Lung (tissue), 12 donors: ENCODE data around the gene PIN1. TPM values are rescaled to one million over a fixed set of nuclear protein-coding genes. Genes with fewer than 3 reads are reported as not detected.

Experiments used
- ATAC-seq: fragments of 200-7000 bp; cut with Tn5 transposase; one replicate; pipeline ENCODE4 v1.9.1; 2020; ENCODE audit warnings: moderate number of reproducible peaks; ENCODE audit not compliant: insufficient read depth, low FRiP score
- DNase-seq, 3 donors: peaks; one replicate each; pipeline ENCODE4 v3.0.0-alpha.2; 2013 to 2017
- H3K27ac ChIP-seq, 2 donors: one replicate each; pipeline ENCODE4 v1.5.1; 2013; ENCODE audit warnings: mild to moderate bottlenecking in 2 of 2, moderate library complexity in 2 of 2, control low read depth in 1 of 2, inconsistent platforms in 1 of 2, low read depth in 1 of 2, low read length in 1 of 2
- H3K27me3 ChIP-seq, 3 donors: one replicate each; pipeline ENCODE4 v1.5.1; 2013; ENCODE audit warnings: low read length in 2 of 3; ENCODE audit not compliant: control insufficient read depth in 3 of 3, insufficient read depth in 3 of 3
- H3K36me3 ChIP-seq, 4 donors: one replicate each; pipeline ENCODE4 v1.5.1; 2013; ENCODE audit warnings: low read length in 4 of 4, mild to moderate bottlenecking in 1 of 4, moderate library complexity in 1 of 4; ENCODE audit not compliant: control insufficient read depth in 4 of 4, insufficient read depth in 4 of 4
- H3K4me1 ChIP-seq, 5 donors: one replicate each; pipeline ENCODE4 v1.5.1; 2013; ENCODE audit warnings: low read length in 5 of 5, mild to moderate bottlenecking in 2 of 5, moderate library complexity in 1 of 5; ENCODE audit not compliant: control insufficient read depth in 5 of 5, insufficient read depth in 5 of 5
- H3K4me3 ChIP-seq: one replicate; pipeline ENCODE4 v1.5.1; 2013; ENCODE audit warnings: mild to moderate bottlenecking, control low read depth, moderate library complexity
- H3K9ac ChIP-seq, 2 donors: one replicate each; pipeline ENCODE4 v1.5.1; 2013; ENCODE audit warnings: low read length in 2 of 2, control low read depth in 1 of 2; ENCODE audit not compliant: insufficient read depth in 1 of 2
- H3K9me3 ChIP-seq, 4 donors: one replicate each; pipeline ENCODE4 v1.5.1; 2013; ENCODE audit warnings: low read length in 3 of 4, mild to moderate bottlenecking in 1 of 4, moderate library complexity in 1 of 4; ENCODE audit not compliant: control insufficient read depth in 4 of 4, insufficient read depth in 3 of 4
- CTCF ChIP-seq: IDR thresholded peaks from 2 replicates; pipeline ENCODE4 v1.5.1; 2012; ENCODE audit warnings: mild to moderate bottlenecking; ENCODE audit errors: control extremely low read depth, extremely low read depth
- WGBS, 2 donors: extraction: QIAGEN DNeasy Blood & Tissue Kit; methylation state at CpG; one replicate each; pipeline ENCODE4 v1.1.7; 2013; 5-methylcytosine and 5-hydroxymethylcytosine counted together
- polyA plus RNA-seq, 2 donors: library from polyadenylated mRNA; stranded (reverse); fragments of 200-250 nt; gene quantifications; one replicate each; pipeline ENCODE4 v1.2.1, GENCODE V29; 2013
- total RNA-seq, 2 donors: library from RNA; depleted of rRNA in 1 of 2; stranded (reverse); fragments of >200 nt in 1 of 2; gene quantifications; one replicate each; pipeline ENCODE4 v1.2.1, GENCODE V29; 2014 to 2021
- donor health status: control.
- donor health status: control.
- donor health status: Bipolar disorder and iron deficiency.
- donor health status: healthy.
- donor health status: DM: yes; HTN: yes; CAD: no.

The PIN1 gene
- total and polyA plus RNA-seq, 4 donors, result 69.8 to 108 (median 79.3) TPM

DNA sequence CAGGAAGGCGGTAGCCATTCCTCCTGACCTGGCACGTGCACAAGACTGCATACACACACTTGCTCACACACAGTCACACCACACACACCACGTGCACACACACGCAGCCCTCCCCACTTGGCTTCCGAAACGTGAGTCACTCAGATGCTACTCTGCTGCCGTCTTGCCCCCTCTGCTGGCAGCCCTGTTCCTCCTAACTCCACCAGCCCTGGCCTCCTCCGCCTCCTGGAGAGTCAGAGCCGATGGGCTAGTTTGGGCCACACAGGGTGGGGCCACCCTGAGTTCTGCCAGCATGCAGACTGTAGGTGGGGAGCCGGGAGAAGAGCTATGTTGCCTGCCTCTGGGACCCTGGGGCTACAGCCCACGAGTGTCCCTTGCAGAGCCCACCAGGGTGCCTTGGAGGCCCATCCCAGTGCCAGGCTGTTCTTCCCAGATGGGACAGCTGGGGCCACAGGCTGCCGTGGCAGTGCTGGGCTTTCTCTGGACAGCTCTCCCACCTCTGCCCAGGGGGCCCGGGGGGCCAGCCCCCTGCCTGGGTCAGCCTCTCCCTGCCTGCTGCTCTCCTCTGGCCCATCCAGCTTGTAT, 12.1 kb downstream of the PIN1 start:
- Histone ChIP-seq H3K4me3 (no peak overlapping the region), H3K36me3 (peaks cover 4 to 65% (median 33%) of the 10 kb centered on the region in 4 donors), H3K4me1 (peaks cover 0 to 8% (median 0%) of the 10 kb centered on the region in 5 donors), H3K9ac (no peak overlapping the region), H3K9me3 (peaks cover 0 to 3% (median 0%) of the 10 kb centered on the region in 4 donors), H3K27ac (peak overlapping the region in 1 of 2 donors; percentile 11), H3K27me3 (no peaks in the 10 kb centered on the region)
- TF ChIP-seq CTCF, result no peak
- WGBS, 2 donors, result 76 to 78% methylated on average over 13 of the region's 13 CpGs
- peak; percentile 9 for ATAC-seq
- DNase-seq, result peak in 1 of 3 donors; percentile 15

GRCh38 chr19:9848060-9848459, 12.9 kb downstream of the PIN1 start:
- ATAC-seq, result no peak
- no peak for DNase-seq
- 86 to 87% methylated on average over 4 of the region's 4 CpGs for WGBS, 2 donors

GRCh38 chr19:9848762-9849161, 13.6 kb downstream of the PIN1 start:
- DNase-seq (no peak), ATAC-seq (no peak)
- H3K9ac ChIP-seq, result no peak overlapping the region
- H3K9me3 ChIP-seq, result no peaks in the 10 kb centered on the region
- H3K36me3 ChIP-seq, result peaks cover 4 to 55% (median 19%) of the 10 kb centered on the region in 4 donors
- TF ChIP-seq CTCF, result no peak
- H3K27me3 ChIP-seq, result no peaks in the 10 kb centered on the region
- H3K4me3 ChIP-seq, result no peak overlapping the region
- H3K27ac ChIP-seq, result no peak overlapping the region
- 88 to 91% methylated on average over 23 of the region's 23 CpGs for WGBS, 2 donors
- no peaks in the 10 kb centered on the region for H3K4me1 ChIP-seq

More at GRCh38 chr19:9848060-9848459, 12.9 kb downstream of the PIN1 start:
- Histone ChIP-seq H3K9ac (no peak overlapping the region), H3K4me1 (no peaks in the 10 kb centered on the region), H3K4me3 (no peak overlapping the region), H3K27ac (no peak overlapping the region), H3K36me3 (peaks cover 4 to 57% (median 25%) of the 10 kb centered on the region in 4 donors), H3K9me3 (peaks cover 0 to 3% (median 0%) of the 10 kb centered on the region in 4 donors), H3K27me3 (no peaks in the 10 kb centered on the region)
- no peak for TF ChIP-seq CTCF

DNA sequence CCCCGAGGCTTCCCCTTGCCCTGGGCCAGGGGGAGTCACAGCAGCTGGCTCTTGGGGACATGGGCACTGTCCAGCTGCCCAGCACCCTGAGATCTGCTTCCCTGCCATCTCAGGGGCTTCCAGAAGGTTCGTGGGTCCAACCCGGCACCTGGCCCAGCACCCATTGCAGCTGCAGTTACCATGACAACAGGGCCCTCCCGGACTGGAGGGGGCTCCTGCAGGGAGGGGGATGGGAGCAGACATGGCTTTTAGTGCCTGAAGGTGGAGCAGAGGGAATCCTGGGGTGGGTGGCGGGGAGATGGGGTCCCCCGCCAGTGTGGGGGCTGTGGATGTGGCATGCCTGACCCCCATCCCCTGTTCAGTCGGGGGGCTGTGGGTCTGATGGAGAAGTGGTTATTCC, 14.7 kb downstream of the PIN1 start:
- ATAC-seq (no peak), DNase-seq (no peak)
- H3K9ac ChIP-seq, result no peak overlapping the region
- no peaks in the 10 kb centered on the region for H3K4me1 ChIP-seq
- H3K36me3 ChIP-seq, result peaks cover 0 to 51% (median 13%) of the 10 kb centered on the region in 4 donors
- H3K4me3 ChIP-seq, result no peak overlapping the region
- WGBS, 2 donors, result 73 to 86% methylated on average over 7 of the region's 7 CpGs
- no peak for TF ChIP-seq CTCF
- no peaks in the 10 kb centered on the region for H3K27me3 ChIP-seq
- H3K9me3 ChIP-seq, result no peaks in the 10 kb centered on the region
- H3K27ac ChIP-seq, result no peak overlapping the region
